Measurements from ENCODE around the gene EPHB2. TPM values are rescaled to one million over a fixed set of nuclear protein-coding genes. Genes with fewer than 3 reads are reported as not detected.
A peak's percentile ranks its signal among the peaks of the same experiment; 100 is the strongest.

EPHB2 gene
- total and polyA plus RNA-seq, 2 of the 8 experiments (the other 6 are each of a cell fraction or from before 2014, with no cell fraction given): 15.8 to 17.2 TPM

DNA sequence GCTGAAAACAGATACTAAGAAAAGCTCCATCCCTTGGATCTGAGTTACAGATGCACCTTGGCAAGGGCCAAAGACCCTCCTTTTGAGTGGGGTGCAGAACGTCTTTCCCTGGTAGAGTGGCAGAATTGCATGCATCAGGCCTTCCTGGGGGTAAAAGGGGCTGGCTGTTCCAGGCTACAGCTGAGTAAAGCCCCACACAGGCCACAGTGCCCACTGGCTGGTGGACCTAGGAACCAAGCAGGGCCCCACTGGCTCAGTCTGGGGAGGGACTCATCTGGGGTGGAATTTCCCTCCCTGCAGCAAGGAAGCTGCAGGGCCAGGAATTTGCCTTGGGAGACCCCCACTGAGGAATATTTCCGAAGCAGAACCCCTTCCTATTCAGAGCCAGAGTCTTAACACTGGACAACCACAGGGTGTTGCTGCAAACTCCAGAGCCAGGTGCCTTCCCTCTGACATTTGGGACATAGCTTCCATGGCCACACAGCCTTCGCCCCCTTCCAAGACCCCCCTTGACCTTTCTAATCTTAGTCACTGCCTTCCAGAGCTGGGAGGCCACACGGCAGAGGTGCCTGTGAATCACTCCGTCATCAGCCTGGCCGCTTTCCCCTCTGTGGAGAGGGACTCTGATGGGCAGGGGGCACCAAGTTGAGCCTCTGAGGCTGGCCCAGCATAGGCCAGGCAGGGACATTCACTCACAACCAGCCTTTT lies 209.5 kb downstream of the EPHB2 start:
- Histone ChIP-seq H2BK20ac (ENCODE audit: low read length) (no peak overlapping the region), H3K4ac (replicated peaks; ENCODE audit: insufficient read length, low read depth, low read length) (no peak overlapping the region), H3K23ac (ENCODE audit: insufficient read length) (no peak overlapping the region), H3K23me2 (ENCODE audit: low read depth, low read length) (no peaks in the 10 kb centered on the region), H3K4me1 (replicated peaks in 1 of 4; ENCODE audit: control insufficient read depth in 3 of 4, insufficient read depth in 4 of 4, low read length in 3 of 4) (peaks cover 0 to 3% (median 0%) of the 10 kb centered on the region in 4 experiments; a peak in 2 of 7 replicates), H4K20me1 (replicated peaks in 1 of 2; ENCODE audit: control insufficient read depth in 1 of 2, insufficient read depth in 2 of 2, low read length in 2 of 2) (no peaks in the 10 kb centered on the region), H3K9ac (replicated peaks in 1 of 4; ENCODE audit: extremely low read depth in 1 of 4, low read depth in 3 of 4, low read length in 3 of 4) (no peak overlapping the region), H4K91ac (replicated peaks; ENCODE audit: insufficient read length, low read length) (no peak overlapping the region), H3K79me2 (ENCODE audit: control insufficient read depth in 1 of 2, insufficient read depth in 2 of 2, low read length in 2 of 2) (no peaks in the 10 kb centered on the region), H3K4me3 (ENCODE audit: extremely low read depth in 1 of 4, insufficient read depth in 2 of 4, low read depth in 3 of 4, low read length in 4 of 4) (no peak overlapping the region), H2AK5ac (ENCODE audit: low read depth, low read length) (no peak overlapping the region), H3K36me3 (ENCODE audit: control insufficient read depth in 2 of 4, insufficient read depth in 4 of 4, low read length in 3 of 4) (no peaks in the 10 kb centered on the region), H3K27me3 (replicated peaks in 1 of 4; ENCODE audit: control insufficient read depth in 3 of 4, extremely low read depth in 1 of 4, insufficient read depth in 3 of 4, low read length in 3 of 4) (no peaks in the 10 kb centered on the region), H3K27ac (ENCODE audit: low read depth, low read length) (no peak overlapping the region), H3K56ac (replicated peaks; ENCODE audit: insufficient read length, low read depth, low read length) (no peak overlapping the region), H4K5ac (ENCODE audit: insufficient read length, low read depth, low read length) (no peak overlapping the region), H3K9me3 (ENCODE audit: insufficient read depth in 2 of 2, low read depth in 1 of 2, low read length in 1 of 2) (no peaks in the 10 kb centered on the region), H2AFZ (ENCODE audit: low read length) (no peak overlapping the region), H4K8ac (ENCODE audit: extremely low read depth, insufficient read depth, low read length) (peak overlapping the region; percentile 31; the same call in 1 of the 2 replicates), H3K18ac (ENCODE audit: extremely low read depth, low read length) (no peak overlapping the region), H3K4me2 (ENCODE audit: insufficient read depth in 1 of 2, low read depth in 2 of 2, low read length in 2 of 2) (no peak overlapping the region), H3K79me1 (ENCODE audit: low read depth, low read length) (no peaks in the 10 kb centered on the region), H2BK5ac (ENCODE audit: low read depth, low read length) (no peak overlapping the region), H2BK15ac (ENCODE audit: low read length) (no peak overlapping the region), H2BK12ac (ENCODE audit: low read depth, low read length) (no peak overlapping the region), H3K14ac (ENCODE audit: insufficient read length) (no peak overlapping the region), H2BK120ac (replicated peaks; ENCODE audit: low read depth, low read length) (no peak overlapping the region)
- DNase-seq (ENCODE audit: low read depth in 1 of 2, low spot score in 2 of 2): no peak
- TF ChIP-seq RFX5 (IDR thresholded peaks at IDR 0.05; ENCODE audit: borderline replicate concordance, low read depth, low read length) (no peak), POU5F1 (IDR thresholded peaks at IDR 0.05; ENCODE audit: low read depth, low read length) (no peak), SIX5 (IDR thresholded peaks at IDR 0.05; ENCODE audit: low read depth, low read length) (no peak), YY1 (IDR thresholded peaks at IDR 0.05; ENCODE audit: low read depth, low read length) (no peak)
- ChIA-PET CTCF (ENCODE audit: partially characterized antibody) (interaction anchor here (0.6 to 2.0 kb wide), 8 partner anchors 10 to 1635 kb away, joined by 3 to 7 read pairs (median 4); no protein-coding TSS in a partner anchor), POLR2A (ENCODE audit: partially characterized antibody) (no interaction called here)
- FAIRE-seq: no peak
- 80% methylated on average over 6 of the region's 6 CpGs; no CpG with 5 or more reads in 1 of the 2 experiments for WGBS, 2 experiments (ENCODE audit: extremely low coverage in 1 of 2, insufficient coverage in 1 of 2, insufficient read length in 1 of 2, insufficient replicate concordance in 2 of 2, low coverage in 1 of 2, low lambda C conversion rate in 2 of 2, missing lambda C conversion rate in 1 of 2)
